Measurements from ENCODE around the gene IGFBP3. TPM values are rescaled to one million over a fixed set of nuclear protein-coding genes. Genes with fewer than 3 reads are reported as not detected.

Gene IGFBP3
- polyA plus RNA-seq, 3 donors = 0.06 TPM; not detected in 2

GRCh38 chr7:45889367-45890067 is 31.6 kb downstream of the IGFBP3 start:
- Histone ChIP-seq H3K27me3 (ENCODE audit: control insufficient read depth in 2 of 2, insufficient read depth in 2 of 2, low read length in 2 of 2) (peaks cover 23 to 49% of the 10 kb centered on the region in 2 donors), H4K20me1 (ENCODE audit: insufficient read depth, low read length) (no peaks in the 10 kb centered on the region), H3K9me3 (replicated peaks in 1 of 2; ENCODE audit: control insufficient read depth in 1 of 2, insufficient read depth in 1 of 2, low read length in 2 of 2) (peaks cover 0 to 15% of the 10 kb centered on the region in 2 donors), H3K79me2 (ENCODE audit: insufficient read depth, low read length) (no peaks in the 10 kb centered on the region), H3K4me2 (replicated peaks; ENCODE audit: extremely low read depth, low read length, poor library complexity, severe bottlenecking) (no peak overlapping the region), H3K4me3 (replicated peaks in 1 of 3; ENCODE audit: low read depth in 2 of 3, low read length in 3 of 3) (no peak overlapping the region), H3K9ac (ENCODE audit: insufficient read depth, low read length, poor library complexity, severe bottlenecking) (no peak overlapping the region), H3K4me1 (ENCODE audit: control insufficient read depth in 1 of 2, insufficient read depth in 2 of 2, low read length in 2 of 2) (no peaks in the 10 kb centered on the region), H3K27ac (ENCODE audit: low read depth in 1 of 2, low read length in 2 of 2) (no peak overlapping the region), H3K36me3 (replicated peaks in 1 of 2; ENCODE audit: control insufficient read depth in 1 of 2, insufficient read depth in 2 of 2, low read length in 2 of 2) (no peaks in the 10 kb centered on the region), H2AFZ (ENCODE audit: insufficient read depth, low read depth, low read length, poor library complexity, severe bottlenecking) (no peak overlapping the region)
- Mint-ChIP-seq H3K27ac (no peak overlapping the region), H3K27me3 (ENCODE audit: low read depth in 3 of 3) (peaks cover 37 to 69% (median 58%) of the 10 kb centered on the region in 3 donors), H3K9me3 (peaks cover 0 to 4% (median 0%) of the 10 kb centered on the region in 7 donors), H3K4me1 (no peaks in the 10 kb centered on the region), H3K4me3 (peak overlapping the region in 1 of 2 donors; percentile 32), H3K36me3 (no peaks in the 10 kb centered on the region)
- intact Hi-C loops (cut with micrococcal nuclease) = no loop called here
- DNase-seq = no peak
- TF ChIP-seq, protein P1, sequence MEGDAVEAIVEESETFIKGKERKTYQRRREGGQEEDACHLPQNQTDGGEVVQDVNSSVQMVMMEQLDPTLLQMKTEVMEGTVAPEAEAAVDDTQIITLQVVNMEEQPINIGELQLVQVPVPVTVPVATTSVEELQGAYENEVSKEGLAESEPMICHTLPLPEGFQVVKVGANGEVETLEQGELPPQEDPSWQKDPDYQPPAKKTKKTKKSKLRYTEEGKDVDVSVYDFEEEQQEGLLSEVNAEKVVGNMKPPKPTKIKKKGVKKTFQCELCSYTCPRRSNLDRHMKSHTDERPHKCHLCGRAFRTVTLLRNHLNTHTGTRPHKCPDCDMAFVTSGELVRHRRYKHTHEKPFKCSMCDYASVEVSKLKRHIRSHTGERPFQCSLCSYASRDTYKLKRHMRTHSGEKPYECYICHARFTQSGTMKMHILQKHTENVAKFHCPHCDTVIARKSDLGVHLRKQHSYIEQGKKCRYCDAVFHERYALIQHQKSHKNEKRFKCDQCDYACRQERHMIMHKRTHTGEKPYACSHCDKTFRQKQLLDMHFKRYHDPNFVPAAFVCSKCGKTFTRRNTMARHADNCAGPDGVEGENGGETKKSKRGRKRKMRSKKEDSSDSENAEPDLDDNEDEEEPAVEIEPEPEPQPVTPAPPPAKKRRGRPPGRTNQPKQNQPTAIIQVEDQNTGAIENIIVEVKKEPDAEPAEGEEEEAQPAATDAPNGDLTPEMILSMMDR (IDR thresholded peaks at IDR 0.05) = no peak
- 39% methylated on average over 4 of the region's 8 CpGs for WGBS (ENCODE audit: insufficient coverage)

DNA sequence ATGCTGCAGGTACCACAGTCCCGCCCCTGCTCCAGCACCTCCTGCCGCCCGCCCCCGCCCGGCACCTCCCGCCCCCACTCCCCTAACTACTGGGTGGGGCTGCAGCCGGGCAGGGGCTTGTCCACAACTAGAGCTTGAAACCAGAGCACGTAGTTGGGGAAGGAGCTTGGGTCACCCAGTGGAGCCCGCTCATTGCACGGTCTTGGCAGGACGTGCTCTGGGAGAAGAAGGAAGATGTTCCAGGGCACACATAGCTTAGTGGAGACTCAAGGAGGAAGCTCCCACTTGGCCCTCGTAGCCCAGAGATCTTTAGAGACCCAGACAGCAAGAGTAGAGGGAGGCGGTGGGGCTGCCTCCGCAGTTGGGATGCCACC is 32.1 kb downstream of the IGFBP3 start:
- no peak overlapping the region for H3K27ac ChIP-seq (ENCODE audit: low read depth in 1 of 2, low read length in 2 of 2)
- Mint-ChIP-seq H3K4me1 (no peaks in the 10 kb centered on the region), H3K4me3 (peak overlapping the region in 1 of 2 donors; percentile 65), H3K9me3 (peaks cover 0 to 4% (median 0%) of the 10 kb centered on the region in 7 donors), H3K36me3 (no peaks in the 10 kb centered on the region), H3K27me3 (ENCODE audit: low read depth in 3 of 3) (peaks cover 37 to 67% (median 63%) of the 10 kb centered on the region in 3 donors), H3K27ac (no peak overlapping the region)
- intact Hi-C loops (cut with micrococcal nuclease) = no loop called here
- H4K20me1 ChIP-seq (ENCODE audit: insufficient read depth, low read length) = no peaks in the 10 kb centered on the region
- peaks cover 23 to 49% of the 10 kb centered on the region in 2 donors for H3K27me3 ChIP-seq (ENCODE audit: control insufficient read depth in 2 of 2, insufficient read depth in 2 of 2, low read length in 2 of 2)
- TF ChIP-seq, protein P1 (IDR thresholded peaks at IDR 0.05) = no peak
- H3K9ac ChIP-seq (ENCODE audit: insufficient read depth, low read length, poor library complexity, severe bottlenecking) = no peak overlapping the region
- H3K9me3 ChIP-seq (replicated peaks in 1 of 2; ENCODE audit: control insufficient read depth in 1 of 2, insufficient read depth in 1 of 2, low read length in 2 of 2) = peaks cover 0 to 15% of the 10 kb centered on the region in 2 donors
- 18% methylated on average over 7 of the region's 14 CpGs for WGBS (ENCODE audit: insufficient coverage)
- no peak overlapping the region for H3K4me3 ChIP-seq (replicated peaks in 1 of 3; ENCODE audit: low read depth in 2 of 3, low read length in 3 of 3)
- no peaks in the 10 kb centered on the region for H3K36me3 ChIP-seq (replicated peaks in 1 of 2; ENCODE audit: control insufficient read depth in 1 of 2, insufficient read depth in 2 of 2, low read length in 2 of 2)
- no peak overlapping the region for H3K4me2 ChIP-seq (replicated peaks; ENCODE audit: extremely low read depth, low read length, poor library complexity, severe bottlenecking)
- H3K4me1 ChIP-seq (ENCODE audit: control insufficient read depth in 1 of 2, insufficient read depth in 2 of 2, low read length in 2 of 2) = no peaks in the 10 kb centered on the region
- no peak overlapping the region for H2AFZ ChIP-seq (ENCODE audit: insufficient read depth, low read depth, low read length, poor library complexity, severe bottlenecking)
- DNase-seq = no peak
- H3K79me2 ChIP-seq (ENCODE audit: insufficient read depth, low read length) = no peaks in the 10 kb centered on the region
